ENCODE measurements around the gene RBFOX2. TPM values are rescaled to one million over a fixed set of nuclear protein-coding genes. Genes with fewer than 3 reads are reported as not detected.
"Not testable (repeated sequence)": the region's sequence is repeated elsewhere in the genome, so short reads cannot be mapped to it uniquely, and the experiment has no call there.

Gene RBFOX2
- total RNA-seq, 1 experiment from 2014 or later, result 91.1 TPM

- CTCF ChIA-PET, result no interaction called here
- Histone ChIP-seq H3K36me3 (ENCODE audit: control insufficient read depth, insufficient read depth, low read length) (peaks cover 3% of the 10 kb centered on the region), H3K4me1 (no peaks in the 10 kb centered on the region), H3K27me3 (replicated peaks; ENCODE audit: control insufficient read depth, insufficient read depth, low read length) (no peaks in the 10 kb centered on the region), H3K9me3 (no peaks in the 10 kb centered on the region), H3K4me3 (ENCODE audit: low read depth, low read length) (no peak overlapping the region)
- intact Hi-C loops (cut with micrococcal nuclease; ENCODE audit: unreplicated experiment), result loop anchor here (1.0 to 10.0 kb wide), 2 partner anchors 112 to 385 kb away; no protein-coding TSS in a partner anchor
- no TSS peak for BruUV-seq (replicated peaks)
- Mint-ChIP-seq H3K4me1 (ENCODE audit: low read depth, unreplicated experiment) (no peaks in the 10 kb centered on the region), H3K36me3 (ENCODE audit: insufficient read depth, unreplicated experiment) (peaks cover 69% of the 10 kb centered on the region), H3K27me3 (ENCODE audit: insufficient read depth, unreplicated experiment) (no peaks in the 10 kb centered on the region), H3K4me3 (ENCODE audit: unreplicated experiment) (no peak overlapping the region), H3K9me3 (ENCODE audit: unreplicated experiment) (no peaks in the 10 kb centered on the region), H3K27ac (ENCODE audit: unreplicated experiment) (no peak overlapping the region)
- POLR2A ChIA-PET, result no interaction called here
- peak in 1 of 2 experiments; percentile 47 for DNase-seq
- TF ChIP-seq CTCF (IDR thresholded peaks at IDR 0.05; ENCODE audit: insufficient read depth in 1 of 2, low read depth in 1 of 2, low read length in 1 of 2, severe bottlenecking in 1 of 2, unreplicated experiment in 1 of 2), result peak; percentile 12 to 58
These were observed 289.3 kb downstream of the RBFOX2 start for GRCh38 chr22:35739076-35739930.

- H3K9me3 ChIP-seq; H3K36me3 ChIP-seq (ENCODE audit: control insufficient read depth, insufficient read depth, low read length); H3K4me1 ChIP-seq; H3K4me3 ChIP-seq (ENCODE audit: low read depth, low read length); BruUV-seq (replicated peaks); H3K4me1 Mint-ChIP-seq (ENCODE audit: low read depth, unreplicated experiment); POLR2A ChIA-PET; DNase-seq; H3K27ac Mint-ChIP-seq (ENCODE audit: unreplicated experiment); CTCF ChIA-PET; H3K27me3 ChIP-seq (replicated peaks; ENCODE audit: control insufficient read depth, insufficient read depth, low read length); H3K27me3 Mint-ChIP-seq (ENCODE audit: insufficient read depth, unreplicated experiment); H3K4me3 Mint-ChIP-seq (ENCODE audit: unreplicated experiment); H3K9me3 Mint-ChIP-seq (ENCODE audit: unreplicated experiment): not testable (repeated sequence)
- intact Hi-C loops (cut with micrococcal nuclease; ENCODE audit: unreplicated experiment), result loop anchor here (10.0 kb wide), 1 partner anchor 387 kb away; no protein-coding TSS in a partner anchor
- peaks cover 57% of the 10 kb centered on the region for H3K36me3 Mint-ChIP-seq (ENCODE audit: insufficient read depth, unreplicated experiment)
These were observed 290.7 kb downstream of the RBFOX2 start for GRCh38 chr22:35737886-35738285.

GRCh38 chr22:35736701-35737100 is 291.9 kb downstream of the RBFOX2 start:
- TF ChIP-seq CTCF (IDR thresholded peaks at IDR 0.05; ENCODE audit: insufficient read depth in 1 of 2, low read depth in 1 of 2, low read length in 1 of 2, severe bottlenecking in 1 of 2, unreplicated experiment in 1 of 2), result no peak
- H3K36me3 ChIP-seq (ENCODE audit: control insufficient read depth, insufficient read depth, low read length), result peaks cover 2% of the 10 kb centered on the region; the same call in 1 of the 2 replicates
- POLR2A ChIA-PET, result no interaction called here
- CTCF ChIA-PET, result no interaction called here
- no peaks in the 10 kb centered on the region for H3K9me3 ChIP-seq
- no peaks in the 10 kb centered on the region for H3K4me1 Mint-ChIP-seq (ENCODE audit: low read depth, unreplicated experiment)
- no TSS peak for BruUV-seq (replicated peaks)
- no peak overlapping the region for H3K27ac Mint-ChIP-seq (ENCODE audit: unreplicated experiment)
- intact Hi-C loops (cut with micrococcal nuclease; ENCODE audit: unreplicated experiment), result loop anchor here (10.0 kb wide), 1 partner anchor 388 kb away; no protein-coding TSS in a partner anchor
- DNase-seq, result no peak
- H3K4me3 Mint-ChIP-seq (ENCODE audit: unreplicated experiment), result no peak overlapping the region
- H3K36me3 Mint-ChIP-seq (ENCODE audit: insufficient read depth, unreplicated experiment), result peaks cover 57% of the 10 kb centered on the region
- no peaks in the 10 kb centered on the region for H3K27me3 ChIP-seq (replicated peaks; ENCODE audit: control insufficient read depth, insufficient read depth, low read length)
- H3K4me1 ChIP-seq, result no peaks in the 10 kb centered on the region
- no peak overlapping the region for H3K4me3 ChIP-seq (ENCODE audit: low read depth, low read length)
- H3K27me3 Mint-ChIP-seq (ENCODE audit: insufficient read depth, unreplicated experiment), result no peaks in the 10 kb centered on the region
- H3K9me3 Mint-ChIP-seq (ENCODE audit: unreplicated experiment), result no peaks in the 10 kb centered on the region

Measured in Caco-2 (cell line).